Fibroblast of lung (primary cell): ENCODE measurements around the gene ZKSCAN1. TPM values are rescaled to one million over a fixed set of nuclear protein-coding genes. Genes with fewer than 3 reads are reported as not detected.

Source experiments
- DNase-seq, 2 donors: peaks; one replicate each; pipeline versions ENCODE4 v3.0.0 to v3.0.0-alpha.2; 2010; ENCODE audit warnings: low read depth in 2 of 2
- H2AFZ ChIP-seq: 2 replicates; pipeline ENCODE4 v1.5.1; 2012; ENCODE audit warnings: low read length, control low read depth, inconsistent platforms
- H3K27ac ChIP-seq: 2 replicates; pipeline ENCODE4 v1.5.1; 2011; ENCODE audit warnings: low read length, control low read depth; ENCODE audit not compliant: insufficient read depth
- H3K27me3 ChIP-seq: 2 replicates; pipeline ENCODE4 v1.5.1; 2011; ENCODE audit warnings: mild to moderate bottlenecking, low read length; ENCODE audit not compliant: control insufficient read depth, insufficient read depth
- H3K36me3 ChIP-seq: 2 replicates; pipeline ENCODE4 v1.5.1; 2011; ENCODE audit warnings: low read length; ENCODE audit not compliant: control insufficient read depth, insufficient read depth
- H3K4me1 ChIP-seq: 2 replicates; pipeline ENCODE4 v1.5.1; 2011; ENCODE audit warnings: low read length; ENCODE audit not compliant: control insufficient read depth, insufficient read depth; ENCODE audit errors: extremely low read depth
- H3K4me2 ChIP-seq: 2 replicates; pipeline ENCODE4 v1.5.1; 2011; ENCODE audit warnings: low read length, control low read depth; ENCODE audit not compliant: insufficient read depth; ENCODE audit errors: extremely low read depth
- H3K4me3 ChIP-seq, 4 experiments: fragments of 200-600 bp in 1 of 4; sonication (generic) in 1 of 4; replicated peaks in 1 of 4; 2 replicates each; pipeline ENCODE4 v1.5.1; 2011 to 2016; ENCODE audit warnings: low read length in 4 of 4, low read depth in 3 of 4, mild to moderate bottlenecking in 3 of 4, control low read depth in 2 of 4, inconsistent platforms in 1 of 4, mixed read lengths in 1 of 4; ENCODE audit not compliant: insufficient read depth in 1 of 4; ENCODE audit errors: control extremely low read depth in 1 of 4
- H3K79me2 ChIP-seq: 2 replicates; pipeline ENCODE4 v1.5.1; 2012; ENCODE audit warnings: mild to moderate bottlenecking, low read length, inconsistent platforms; ENCODE audit not compliant: control insufficient read depth, insufficient read depth
- H3K9ac ChIP-seq: 2 replicates; pipeline ENCODE4 v1.5.1; 2011; ENCODE audit warnings: mild to moderate bottlenecking, low read length, control low read depth; ENCODE audit not compliant: insufficient read depth
- H3K9me3 ChIP-seq: 2 replicates; pipeline ENCODE4 v1.5.1; 2012; ENCODE audit warnings: low read depth, low read length; ENCODE audit not compliant: control insufficient read depth, insufficient read depth
- H4K20me1 ChIP-seq: 2 replicates; pipeline ENCODE4 v1.5.1; 2011; ENCODE audit warnings: low read length; ENCODE audit not compliant: control insufficient read depth, insufficient read depth; ENCODE audit errors: extremely low read depth
- CTCF ChIP-seq, 2 donors: IDR thresholded peaks in 1 of 2; conservative IDR thresholded peaks in 1 of 2; 1 replicate in 1 of 2; 2 replicates in 1 of 2; pipeline ENCODE4 v1.5.1; 2011 to 2012; ENCODE audit warnings: low read length in 2 of 2, control low read depth in 1 of 2, inconsistent platforms in 1 of 2, low read depth in 1 of 2, mild to moderate bottlenecking in 1 of 2
- EZH2 ChIP-seq: IDR thresholded peaks from 2 replicates; pipeline ENCODE4 v1.5.1; 2012; ENCODE audit warnings: low read length, control low read depth, mild to moderate bottlenecking; ENCODE audit errors: missing control alignments
- polyA plus RNA-seq, 2 donors: library from polyadenylated mRNA; depleted of rRNA in 1 of 2; stranded (reverse) in 1 of 2; unstranded in 1 of 2; fragments of >200 nt; gene quantifications; 2 replicates each; pipeline ENCODE4 v1.2.1, GENCODE V29; 2011 to 2012; ENCODE audit warnings: missing spikeins in 1 of 2
- total RNA-seq: library from RNA; depleted of rRNA; stranded (reverse); fragments of >200 nt; gene quantifications from 2 replicates; pipeline ENCODE4 v1.2.1, GENCODE V29; 2014

Gene ZKSCAN1
- total and polyA plus RNA-seq, 2 donors (not counting 1 experiment from before 2014, with no cell fraction given) = 25.3 to 50.2 TPM

GRCh38 chr7:100082978-100083377 is 67.6 kb downstream of the ZKSCAN1 start:
- TF ChIP-seq EZH2 = no peak
- TF ChIP-seq CTCF (conservative IDR thresholded peaks at IDR 0.05 in 1 of 2, IDR thresholded peaks at IDR 0.05 in 1 of 2; ENCODE audit: low read depth in 1 of 2, low read length in 2 of 2) = no peak
- H2AFZ ChIP-seq = no peak overlapping the region
- peaks cover 3% of the 10 kb centered on the region for H3K36me3 ChIP-seq
- H3K9ac ChIP-seq = no peak overlapping the region
- H3K4me3 ChIP-seq = no peak overlapping the region
- DNase-seq = no peak
- H3K4me2 ChIP-seq = no peak overlapping the region
- H3K79me2 ChIP-seq = peaks cover 33% of the 10 kb centered on the region
- no peaks in the 10 kb centered on the region for H4K20me1 ChIP-seq
- no peaks in the 10 kb centered on the region for H3K9me3 ChIP-seq
- H3K27me3 ChIP-seq = no peaks in the 10 kb centered on the region
- H3K27ac ChIP-seq = no peak overlapping the region
- peaks cover 12% of the 10 kb centered on the region for H3K4me1 ChIP-seq

DNA sequence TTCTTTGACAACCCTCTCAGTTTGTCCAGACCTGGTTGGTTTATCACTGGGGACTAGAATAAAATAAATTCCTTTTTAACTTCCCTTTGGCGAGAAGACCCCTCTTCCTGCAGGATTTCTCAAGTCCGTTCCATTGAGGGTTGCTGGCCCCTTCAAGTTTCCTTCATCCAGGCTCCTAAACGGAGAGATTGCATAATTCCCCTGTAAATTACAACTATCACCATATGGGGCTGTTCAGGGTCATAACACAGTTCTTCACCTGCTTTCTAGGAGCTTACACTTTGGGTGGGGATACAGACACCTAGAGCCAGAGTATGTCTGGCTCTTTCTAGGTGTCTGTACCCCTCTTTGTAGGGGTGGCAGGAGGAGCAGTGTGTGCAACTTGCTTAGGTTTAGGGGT is 70.1 kb downstream of the ZKSCAN1 start:
- H2AFZ ChIP-seq = no peak overlapping the region
- peaks cover 3% of the 10 kb centered on the region for H3K36me3 ChIP-seq
- no peaks in the 10 kb centered on the region for H3K27me3 ChIP-seq
- no peak overlapping the region for H3K4me2 ChIP-seq
- no peak overlapping the region for H3K27ac ChIP-seq
- H3K9ac ChIP-seq = no peak overlapping the region
- H3K4me1 ChIP-seq = peaks cover 24% of the 10 kb centered on the region
- peaks cover 23% of the 10 kb centered on the region for H3K79me2 ChIP-seq
- no peak overlapping the region for H3K4me3 ChIP-seq
- TF ChIP-seq CTCF (conservative IDR thresholded peaks at IDR 0.05 in 1 of 2, IDR thresholded peaks at IDR 0.05 in 1 of 2; ENCODE audit: low read depth in 1 of 2, low read length in 2 of 2) = no peak
- H3K9me3 ChIP-seq = no peaks in the 10 kb centered on the region
- H4K20me1 ChIP-seq = no peaks in the 10 kb centered on the region
- no peak for DNase-seq

GRCh38 chr7:100087055-100087750 is 71.8 kb downstream of the ZKSCAN1 start:
- DNase-seq = peak; percentile 95 to 98
- H3K4me1 ChIP-seq = peaks cover 28% of the 10 kb centered on the region
- peak overlapping the region; percentile 11 for H3K9ac ChIP-seq

More at GRCh38 chr7:100087055-100087750, 71.8 kb downstream of the ZKSCAN1 start:
- H3K4me3 ChIP-seq = peak overlapping the region in 1 of 4 experiments; percentile 14
- H3K27ac ChIP-seq = peak overlapping the region; percentile 91
- no peaks in the 10 kb centered on the region for H4K20me1 ChIP-seq
- peaks cover 17% of the 10 kb centered on the region for H3K36me3 ChIP-seq
- H3K79me2 ChIP-seq = peaks cover 23% of the 10 kb centered on the region
- H3K27me3 ChIP-seq = no peaks in the 10 kb centered on the region
- H3K9me3 ChIP-seq = no peaks in the 10 kb centered on the region
- no peak overlapping the region for H2AFZ ChIP-seq
- no peak for TF ChIP-seq CTCF (conservative IDR thresholded peaks at IDR 0.05 in 1 of 2, IDR thresholded peaks at IDR 0.05 in 1 of 2; ENCODE audit: low read depth in 1 of 2, low read length in 2 of 2)
- TF ChIP-seq EZH2 = no peak
- H3K4me2 ChIP-seq = peak overlapping the region; percentile 72
